GM23248 (cell line): ENCODE measurements around the gene THOC5.

Source experiments
- EZH2 ChIP-seq: fragments of 200-600 bp; sonication (generic); IDR thresholded peaks from 2 replicates; pipeline ENCODE4 v1.6.1; 2018; ENCODE audit warnings: antibody characterized with exemption, mild to moderate bottlenecking; ENCODE audit not compliant: insufficient read depth, poor library complexity, severe bottlenecking
- EZH2phosphoT487 ChIP-seq: fragments of 200-600 bp; sonication (generic); IDR thresholded peaks from 2 replicates; pipeline ENCODE4 v1.6.1; 2018; ENCODE audit warnings: antibody characterized with exemption, moderate library complexity, mild to moderate bottlenecking, low read depth; ENCODE audit not compliant: insufficient read depth

DNA sequence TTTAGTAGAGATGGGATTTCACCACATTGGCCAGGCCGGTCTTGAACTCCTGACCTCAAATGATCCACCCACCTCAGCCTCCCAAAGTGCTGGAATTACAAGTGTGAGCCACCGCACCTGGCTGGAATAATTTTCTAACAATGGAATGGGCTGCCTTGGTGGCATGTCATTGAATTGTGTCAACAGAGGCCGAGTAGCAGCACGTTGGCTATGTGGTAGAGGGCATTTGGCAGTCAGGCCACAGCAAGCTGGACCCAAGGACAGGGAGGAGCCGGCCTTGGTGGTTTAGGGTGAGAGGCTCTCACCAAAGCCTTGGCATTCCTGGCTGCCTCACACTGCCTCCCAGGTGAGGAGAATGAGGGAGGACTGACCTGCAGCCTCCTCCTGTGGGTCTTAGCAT lies 31.4 kb upstream of the THOC5 start:
- no peak for TF ChIP-seq EZH2
- no peak for TF ChIP-seq EZH2phosphoT487
